ENCODE results near the gene NR1H3.
"Not testable (repeated sequence)": the region's sequence is repeated elsewhere in the genome, so short reads cannot be mapped to it uniquely, and the experiment has no call there.

NR1H3 gene

GRCh38 chr11:47302853-47303252 lies 45.1 kb downstream of the NR1H3 start:
- DNase-seq: no peak

GRCh38 chr11:47305734-47306483 lies 48.1 kb downstream of the NR1H3 start:
- DNase-seq: peak in 47 of 56 donors; percentile 11 to 79 (median 45)

GRCh38 chr11:47306484-47306844 lies 48.7 kb downstream of the NR1H3 start:
- DNase-seq: peak in 11 of 56 donors; percentile 16 to 55 (median 29)

- DNase-seq: no peak
Measured at GRCh38 chr11:47308050-47308823, 50.4 kb downstream of the NR1H3 start.

- DNase-seq: no peak
Measured at GRCh38 chr11:47314992-47315391, 57.2 kb downstream of the NR1H3 start.

GRCh38 chr11:47316501-47316900 lies 58.7 kb downstream of the NR1H3 start:
- DNase-seq: not testable (repeated sequence)

- DNase-seq: no peak
Measured at GRCh38 chr11:47317064-47317828, 59.5 kb downstream of the NR1H3 start.

- DNase-seq: no peak
Measured at GRCh38 chr11:47318166-47318565, 60.4 kb downstream of the NR1H3 start.
